HEK293 (cell line): ENCODE data around the gene CRYBA2.

Source experiments
- TF ChIP-seq, protein P1 (sequence below): fragments of 450-650 bp; formaldehyde crosslinking; IDR thresholded peaks from 2 replicates; pipeline ENCODE4 v1.5.1; 2016; ENCODE audit warnings: missing biosample characterization, missing genetic modification characterization
- TF ChIP-seq, protein P2 (sequence below): fragments of 450-650 bp; formaldehyde crosslinking; IDR thresholded peaks from 2 replicates; pipeline ENCODE4 v1.5.1; 2016; ENCODE audit warnings: missing biosample characterization, missing genetic modification characterization

- TF ChIP-seq, protein P1, sequence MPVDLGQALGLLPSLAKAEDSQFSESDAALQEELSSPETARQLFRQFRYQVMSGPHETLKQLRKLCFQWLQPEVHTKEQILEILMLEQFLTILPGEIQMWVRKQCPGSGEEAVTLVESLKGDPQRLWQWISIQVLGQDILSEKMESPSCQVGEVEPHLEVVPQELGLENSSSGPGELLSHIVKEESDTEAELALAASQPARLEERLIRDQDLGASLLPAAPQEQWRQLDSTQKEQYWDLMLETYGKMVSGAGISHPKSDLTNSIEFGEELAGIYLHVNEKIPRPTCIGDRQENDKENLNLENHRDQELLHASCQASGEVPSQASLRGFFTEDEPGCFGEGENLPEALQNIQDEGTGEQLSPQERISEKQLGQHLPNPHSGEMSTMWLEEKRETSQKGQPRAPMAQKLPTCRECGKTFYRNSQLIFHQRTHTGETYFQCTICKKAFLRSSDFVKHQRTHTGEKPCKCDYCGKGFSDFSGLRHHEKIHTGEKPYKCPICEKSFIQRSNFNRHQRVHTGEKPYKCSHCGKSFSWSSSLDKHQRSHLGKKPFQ = no peak
- TF ChIP-seq, protein P2, sequence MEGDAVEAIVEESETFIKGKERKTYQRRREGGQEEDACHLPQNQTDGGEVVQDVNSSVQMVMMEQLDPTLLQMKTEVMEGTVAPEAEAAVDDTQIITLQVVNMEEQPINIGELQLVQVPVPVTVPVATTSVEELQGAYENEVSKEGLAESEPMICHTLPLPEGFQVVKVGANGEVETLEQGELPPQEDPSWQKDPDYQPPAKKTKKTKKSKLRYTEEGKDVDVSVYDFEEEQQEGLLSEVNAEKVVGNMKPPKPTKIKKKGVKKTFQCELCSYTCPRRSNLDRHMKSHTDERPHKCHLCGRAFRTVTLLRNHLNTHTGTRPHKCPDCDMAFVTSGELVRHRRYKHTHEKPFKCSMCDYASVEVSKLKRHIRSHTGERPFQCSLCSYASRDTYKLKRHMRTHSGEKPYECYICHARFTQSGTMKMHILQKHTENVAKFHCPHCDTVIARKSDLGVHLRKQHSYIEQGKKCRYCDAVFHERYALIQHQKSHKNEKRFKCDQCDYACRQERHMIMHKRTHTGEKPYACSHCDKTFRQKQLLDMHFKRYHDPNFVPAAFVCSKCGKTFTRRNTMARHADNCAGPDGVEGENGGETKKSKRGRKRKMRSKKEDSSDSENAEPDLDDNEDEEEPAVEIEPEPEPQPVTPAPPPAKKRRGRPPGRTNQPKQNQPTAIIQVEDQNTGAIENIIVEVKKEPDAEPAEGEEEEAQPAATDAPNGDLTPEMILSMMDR (tag by site-specific recombination) = no peak
Observed at GRCh38 chr2:219031005-219031738, 38.0 kb upstream of the CRYBA2 start.
